Activated naive CD8-positive, alpha-beta T cell treated with anti-CD3 and anti-CD28 coated beads, Interleukin-2, amount 10 ng/mL, durations not matched to agents 7 days and 5 days (primary cell): Measurements from ENCODE around the gene ANGPTL4. TPM values are rescaled to one million over a fixed set of nuclear protein-coding genes. Genes with fewer than 3 reads are reported as not detected.

ENCODE experiments used
- ATAC-seq: fragments of 150-1000 bp; cut with Tn5 transposase; one replicate; pipeline ENCODE4 v1.10.0; 2021; ENCODE audit warnings: low read depth, moderate library complexity
- POLR2A ChIA-PET: fragments of 350-600 bp; sonication (Branson Sonifier 250); formaldehyde crosslinking; loops from one replicate; lab custom pipeline; 2021; ENCODE audit warnings: antibody characterized with exemption; lab: Charles Lee
- DNase-seq: peaks from one replicate; pipeline ENCODE4 v3.0.0; 2021
- H3K27ac Mint-ChIP-seq: one replicate; pipeline ENCODE4 v1.8.0; 2022; ENCODE audit warnings: mild to moderate bottlenecking, mixed read lengths
- H3K27me3 Mint-ChIP-seq: one replicate; pipeline ENCODE4 v1.8.0; 2022; ENCODE audit warnings: mild to moderate bottlenecking, moderate library complexity, mixed read lengths
- H3K36me3 Mint-ChIP-seq: one replicate; pipeline ENCODE4 v1.8.0; 2021; ENCODE audit warnings: mild to moderate bottlenecking, mixed read lengths
- H3K4me1 Mint-ChIP-seq: one replicate; pipeline ENCODE4 v1.8.0; 2021; ENCODE audit warnings: mixed read lengths
- H3K4me3 Mint-ChIP-seq: one replicate; pipeline ENCODE4 v1.8.0; 2022; ENCODE audit warnings: mild to moderate bottlenecking, moderate library complexity, mixed read lengths
- H3K9me3 Mint-ChIP-seq: one replicate; pipeline ENCODE4 v1.8.0; 2021; ENCODE audit warnings: mixed read lengths
- total RNA-seq, 2 experiments: library from RNA; stranded (reverse); gene quantifications; one replicate each; pipeline ENCODE4 v1.2.3, GENCODE V29; 2021

The ANGPTL4 gene
- total RNA-seq, 2 experiments from 2014 or later: 0.64 TPM; not detected in 1

DNA sequence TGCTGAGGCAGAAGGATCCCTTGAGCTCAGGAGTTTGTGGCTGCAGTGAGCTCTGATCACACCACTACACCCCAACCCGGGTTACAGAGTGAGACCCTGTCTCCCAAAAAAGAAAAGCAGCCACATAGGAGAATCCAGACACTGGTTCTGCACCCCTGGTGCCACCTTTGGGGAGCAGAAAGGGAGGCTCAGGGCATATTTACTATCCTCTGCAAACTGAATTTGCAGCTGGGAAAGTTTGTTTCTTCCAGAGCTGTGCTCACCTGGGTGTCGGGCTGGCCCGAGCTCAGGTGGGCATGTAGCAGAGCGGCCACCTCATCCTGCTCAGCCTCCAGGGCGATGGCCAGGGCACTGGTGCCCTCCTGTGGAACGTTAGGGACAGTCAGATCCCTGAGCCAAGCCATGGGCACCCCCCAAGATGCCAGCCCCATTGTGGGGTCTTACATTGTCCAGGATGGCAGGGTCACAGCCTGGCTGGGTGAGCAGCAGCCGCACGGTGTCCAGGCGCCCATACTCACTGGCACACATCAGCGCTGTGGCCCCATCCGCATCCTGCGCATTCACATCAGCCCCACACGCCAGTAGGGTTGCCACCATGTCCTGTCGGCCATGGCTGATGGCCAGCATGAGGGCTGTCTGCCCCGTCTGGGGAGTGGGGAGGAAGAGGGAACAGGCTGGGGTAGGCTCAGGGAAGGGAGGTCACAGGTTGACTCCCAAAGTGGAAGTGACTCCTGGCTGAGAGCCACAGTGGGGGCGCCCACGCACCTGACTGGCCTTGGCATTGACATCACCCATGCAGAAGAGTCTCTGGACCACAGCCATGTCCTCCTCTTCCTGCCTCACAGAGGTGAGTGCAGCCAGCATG is 39.5 kb upstream of the ANGPTL4 start:
- DNase-seq (no peak), ATAC-seq (no peak)
- H3K36me3 Mint-ChIP-seq: peaks cover 7% of the 10 kb centered on the region
- no peak overlapping the region for H3K4me3 Mint-ChIP-seq
- peaks cover 23% of the 10 kb centered on the region for H3K4me1 Mint-ChIP-seq
- H3K27me3 Mint-ChIP-seq: no peaks in the 10 kb centered on the region
- H3K27ac Mint-ChIP-seq: no peak overlapping the region
- POLR2A ChIA-PET: interaction anchor here (0.7 to 3.8 kb wide), 4 partner anchors 11 to 439 kb away, joined by 3 to 15 read pairs (median 4); partner anchors contain the start of gene CD320
- H3K9me3 Mint-ChIP-seq: no peaks in the 10 kb centered on the region

DNA sequence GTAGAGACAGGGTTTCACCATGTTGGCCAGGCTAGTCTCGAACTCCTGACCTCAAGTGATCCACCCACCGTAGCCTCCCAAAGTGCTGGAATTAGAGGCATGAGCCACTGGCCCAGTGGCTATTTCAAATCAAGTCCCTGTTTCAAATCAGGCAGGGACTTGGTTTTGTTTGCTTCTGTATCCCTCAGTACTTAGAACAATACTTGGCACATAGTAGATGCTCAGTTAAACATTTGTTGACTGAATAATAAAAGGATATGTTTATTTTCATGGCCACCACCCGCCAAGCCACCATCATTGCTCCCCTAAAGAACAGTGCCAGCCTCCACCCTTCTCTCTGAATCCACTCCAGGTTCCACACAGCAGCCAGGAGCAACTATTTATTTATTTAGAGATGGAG is 38.5 kb upstream of the ANGPTL4 start:
- H3K27me3 Mint-ChIP-seq: no peaks in the 10 kb centered on the region
- H3K36me3 Mint-ChIP-seq: peaks cover 5% of the 10 kb centered on the region
- ATAC-seq: no peak
- peaks cover 15% of the 10 kb centered on the region for H3K4me1 Mint-ChIP-seq
- DNase-seq: no peak
- POLR2A ChIA-PET: interaction anchor here (0.9 to 3.8 kb wide), 2 partner anchors 10 to 188 kb away, joined by 3 to 15 read pairs; partner anchors contain the start of gene ZNF414
- no peak overlapping the region for H3K27ac Mint-ChIP-seq
- no peak overlapping the region for H3K4me3 Mint-ChIP-seq
- no peaks in the 10 kb centered on the region for H3K9me3 Mint-ChIP-seq

DNA sequence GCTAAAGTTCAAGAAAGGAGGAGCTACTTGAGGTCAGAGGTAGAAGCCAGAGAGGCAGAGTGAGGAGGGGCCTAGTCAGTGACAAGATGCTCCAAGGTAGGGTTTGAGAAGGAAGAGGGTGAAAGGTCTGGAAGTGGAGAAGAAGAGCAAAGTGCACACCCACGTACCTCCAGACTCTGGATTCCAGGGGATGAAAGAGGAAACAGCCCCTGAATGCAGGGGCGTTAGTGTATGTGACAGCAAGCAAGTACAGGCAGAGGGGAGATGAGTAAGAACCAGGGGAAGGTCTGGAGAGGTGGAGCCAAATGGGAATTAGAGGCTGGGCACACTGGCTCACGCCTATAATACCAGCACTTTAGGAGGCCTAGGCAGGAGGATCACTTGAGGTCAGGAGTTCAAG is 34.0 kb upstream of the ANGPTL4 start:
- Mint-ChIP-seq H3K36me3 (no peaks in the 10 kb centered on the region), H3K4me3 (no peak overlapping the region), H3K27me3 (peaks cover 10% of the 10 kb centered on the region), H3K9me3 (no peaks in the 10 kb centered on the region), H3K4me1 (no peaks in the 10 kb centered on the region), H3K27ac (no peak overlapping the region)
- DNase-seq (no peak), ATAC-seq (no peak)
- POLR2A ChIA-PET: no interaction called here

DNA sequence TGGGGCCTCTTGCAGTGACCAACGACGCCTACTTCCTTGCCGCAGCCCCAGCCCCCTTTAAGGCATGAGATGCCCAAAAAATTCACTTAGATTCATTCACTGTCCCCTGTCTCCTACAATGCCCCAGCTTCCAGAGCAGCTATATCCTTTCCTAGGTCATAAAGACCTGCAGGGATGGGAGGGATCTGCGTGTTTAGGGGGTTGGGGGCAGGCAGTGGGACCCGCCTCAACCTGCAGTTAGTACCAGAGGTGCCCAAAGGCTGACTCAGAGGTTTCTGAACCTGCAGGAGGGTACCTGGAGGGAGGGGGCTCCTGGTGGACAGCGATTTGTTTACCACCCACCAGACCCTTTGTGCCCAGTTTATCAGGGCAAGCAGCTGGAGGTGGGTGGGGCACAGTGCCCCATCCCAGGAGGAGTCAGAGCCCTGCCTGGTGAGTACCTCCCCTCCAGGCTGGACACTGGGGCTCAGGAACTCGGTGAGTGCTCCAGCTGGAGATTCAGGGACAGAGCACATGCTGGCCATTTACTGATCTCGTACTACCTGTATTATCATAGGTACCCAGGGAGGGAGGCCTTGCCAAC is 32.6 kb upstream of the ANGPTL4 start:
- Mint-ChIP-seq H3K27ac (no peak overlapping the region), H3K36me3 (no peaks in the 10 kb centered on the region), H3K27me3 (peaks cover 19% of the 10 kb centered on the region), H3K4me3 (no peak overlapping the region), H3K9me3 (no peaks in the 10 kb centered on the region), H3K4me1 (peaks cover 5% of the 10 kb centered on the region)
- POLR2A ChIA-PET: interaction anchor here (0.9 to 1.0 kb wide), 2 partner anchors 8 to 10 kb away, joined by 3 to 7 read pairs; partner anchors contain the start of genes NDUFA7 and RPS28
- ATAC-seq (no peak), DNase-seq (no peak)

DNA sequence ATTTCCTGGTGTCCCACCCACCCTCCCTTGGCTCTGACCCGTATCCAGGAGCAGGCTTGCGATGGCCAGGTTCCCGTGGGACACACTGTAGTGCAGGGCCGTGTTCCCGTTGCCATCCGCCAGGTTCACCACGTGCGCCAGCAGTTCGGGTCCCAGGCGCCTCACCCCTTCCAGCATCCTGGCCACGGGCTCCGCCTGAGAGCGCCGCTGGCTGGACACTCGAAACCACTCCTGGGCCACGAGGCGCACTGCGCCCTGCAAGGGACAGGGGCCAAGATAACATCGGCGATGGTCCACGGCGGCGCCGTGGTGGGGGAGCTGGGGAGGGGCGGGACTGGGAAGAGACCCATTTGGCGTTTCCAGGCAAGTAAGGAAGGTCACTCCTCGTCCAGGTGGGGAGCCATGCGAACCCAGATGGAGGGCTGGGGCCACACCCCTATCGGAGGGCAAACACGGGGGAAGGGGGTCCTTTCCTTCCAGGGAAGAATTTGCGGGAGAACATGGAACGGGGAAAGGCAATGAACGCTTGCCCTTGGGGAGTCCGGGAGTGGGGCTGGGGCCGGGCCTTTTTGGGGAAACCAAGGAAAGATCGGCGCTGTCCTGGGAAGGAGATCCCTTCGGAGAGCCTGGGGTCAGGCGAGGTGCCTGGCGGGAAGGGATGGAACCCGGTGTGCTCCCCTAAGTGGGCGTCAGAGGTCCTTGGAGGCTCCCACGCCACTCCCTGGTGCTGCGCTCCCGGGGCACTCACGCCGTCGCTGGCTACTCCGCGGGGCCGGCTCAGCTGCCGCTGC is 30.8 kb upstream of the ANGPTL4 start:
- DNase-seq (no peak), ATAC-seq (no peak)
- H3K9me3 Mint-ChIP-seq: no peaks in the 10 kb centered on the region
- no peak overlapping the region for H3K27ac Mint-ChIP-seq
- H3K4me3 Mint-ChIP-seq: no peak overlapping the region
- H3K4me1 Mint-ChIP-seq: peaks cover 9% of the 10 kb centered on the region
- POLR2A ChIA-PET: interaction anchor here (0.6 to 2.3 kb wide), 2 partner anchors 12 to 181 kb away, joined by 3 to 8 read pairs; partner anchors contain the start of genes NDUFA7, RPS28 and ZNF414
- peaks cover under 1% of the 10 kb centered on the region for H3K36me3 Mint-ChIP-seq
- peaks cover 34% of the 10 kb centered on the region for H3K27me3 Mint-ChIP-seq

DNA sequence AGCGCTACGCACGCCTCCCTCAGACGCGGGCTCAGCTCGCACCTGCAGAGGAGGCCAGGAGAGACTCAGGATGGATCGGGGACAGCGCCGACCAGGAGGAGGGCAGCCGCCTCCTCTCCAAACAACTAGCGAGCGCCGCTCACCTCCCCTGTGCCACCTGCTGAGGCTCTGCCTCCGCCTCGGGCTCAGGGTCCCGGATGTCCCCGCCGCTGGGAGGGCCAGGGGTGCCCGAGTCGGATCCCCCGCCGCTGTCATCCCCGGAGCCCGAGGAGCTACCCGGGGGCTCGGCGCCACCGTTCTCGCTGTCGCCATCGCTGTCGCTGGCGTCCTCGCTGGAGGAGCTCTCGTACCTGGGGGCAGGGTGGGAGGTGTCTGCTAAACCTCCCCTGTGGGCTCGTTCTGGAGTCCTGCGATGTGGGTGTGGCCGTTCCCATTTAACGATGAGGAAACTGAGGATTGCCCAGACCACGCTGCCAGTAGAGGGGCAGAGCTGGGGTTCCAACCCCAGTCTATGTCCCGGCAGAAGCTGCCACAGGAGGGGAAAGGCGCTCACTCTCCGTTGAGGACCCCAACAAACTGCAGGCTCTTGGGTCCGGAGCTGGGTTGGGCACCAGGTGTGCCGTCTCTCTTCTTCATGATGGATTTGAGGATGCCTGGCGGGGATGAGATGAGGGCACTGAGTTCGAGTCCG is 30.0 kb upstream of the ANGPTL4 start:
- Mint-ChIP-seq H3K27ac (no peak overlapping the region), H3K9me3 (no peaks in the 10 kb centered on the region), H3K4me3 (peak overlapping the region; percentile 13), H3K4me1 (peaks cover 9% of the 10 kb centered on the region), H3K27me3 (peaks cover 38% of the 10 kb centered on the region), H3K36me3 (peaks cover 2% of the 10 kb centered on the region)
- no peak for ATAC-seq
- POLR2A ChIA-PET: interaction anchor here (0.6 to 3.4 kb wide), 5 partner anchors 9 to 180 kb away, joined by 3 to 15 read pairs (median 8); partner anchors contain the start of genes KANK3, NDUFA7, RPS28 and ZNF414
- no peak for DNase-seq

DNA sequence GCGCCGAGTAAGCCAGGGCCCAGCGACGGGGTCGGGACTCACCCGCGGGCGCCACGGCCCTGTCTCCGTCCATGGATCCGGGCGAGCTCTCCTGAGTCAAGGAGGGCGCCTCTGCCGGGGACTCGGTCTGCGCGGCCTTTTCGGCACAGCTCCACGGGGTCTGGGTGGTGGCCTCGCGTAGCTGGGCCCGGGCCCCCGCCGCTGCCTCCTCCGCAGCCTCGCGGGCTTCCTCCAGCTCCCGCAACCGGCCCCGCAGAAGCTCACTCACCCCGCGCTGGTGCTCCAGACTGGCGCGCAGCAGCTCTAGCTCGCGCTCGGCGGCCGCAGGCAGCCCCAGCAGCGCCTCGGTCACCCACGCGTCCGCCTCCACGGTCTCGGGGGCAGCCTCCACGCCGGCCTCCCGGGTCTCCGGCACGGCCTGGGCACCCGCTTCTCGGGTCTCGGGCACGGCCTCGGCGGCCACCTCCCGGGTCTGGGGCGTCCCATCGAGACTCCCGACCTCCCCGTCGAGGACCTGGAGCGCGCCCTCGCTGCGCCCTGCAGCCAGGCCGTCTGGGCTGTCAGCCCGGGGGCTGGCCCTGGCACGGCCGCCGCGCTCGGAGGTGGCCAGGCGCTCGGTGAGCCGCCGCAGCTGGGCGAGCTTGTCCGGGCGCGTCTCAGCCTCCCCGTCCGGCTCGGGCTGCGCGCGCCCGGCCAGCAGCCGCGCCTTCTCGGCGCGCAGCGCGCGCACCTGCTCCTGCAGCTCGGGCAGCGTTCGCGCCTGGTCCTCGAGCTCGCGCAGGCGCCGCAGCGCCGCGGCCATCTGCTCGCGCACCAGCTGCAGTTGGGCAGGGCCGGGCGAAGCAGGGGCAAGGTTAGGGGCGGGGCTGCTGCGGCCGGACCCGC is 29.3 kb upstream of the ANGPTL4 start:
- POLR2A ChIA-PET: interaction anchor here (0.6 to 3.4 kb wide), 6 partner anchors 9 to 27 kb away, joined by 3 to 15 read pairs (median 6); partner anchors contain the start of genes KANK3, NDUFA7 and RPS28
- no peaks in the 10 kb centered on the region for H3K9me3 Mint-ChIP-seq
- peak; percentile 55 for ATAC-seq
- H3K4me1 Mint-ChIP-seq: peaks cover 9% of the 10 kb centered on the region
- peaks cover 44% of the 10 kb centered on the region for H3K27me3 Mint-ChIP-seq
- DNase-seq: peak; percentile 75
- H3K36me3 Mint-ChIP-seq: peaks cover 2% of the 10 kb centered on the region
- no peak overlapping the region for H3K27ac Mint-ChIP-seq
- H3K4me3 Mint-ChIP-seq: peak overlapping the region; percentile 13

DNA sequence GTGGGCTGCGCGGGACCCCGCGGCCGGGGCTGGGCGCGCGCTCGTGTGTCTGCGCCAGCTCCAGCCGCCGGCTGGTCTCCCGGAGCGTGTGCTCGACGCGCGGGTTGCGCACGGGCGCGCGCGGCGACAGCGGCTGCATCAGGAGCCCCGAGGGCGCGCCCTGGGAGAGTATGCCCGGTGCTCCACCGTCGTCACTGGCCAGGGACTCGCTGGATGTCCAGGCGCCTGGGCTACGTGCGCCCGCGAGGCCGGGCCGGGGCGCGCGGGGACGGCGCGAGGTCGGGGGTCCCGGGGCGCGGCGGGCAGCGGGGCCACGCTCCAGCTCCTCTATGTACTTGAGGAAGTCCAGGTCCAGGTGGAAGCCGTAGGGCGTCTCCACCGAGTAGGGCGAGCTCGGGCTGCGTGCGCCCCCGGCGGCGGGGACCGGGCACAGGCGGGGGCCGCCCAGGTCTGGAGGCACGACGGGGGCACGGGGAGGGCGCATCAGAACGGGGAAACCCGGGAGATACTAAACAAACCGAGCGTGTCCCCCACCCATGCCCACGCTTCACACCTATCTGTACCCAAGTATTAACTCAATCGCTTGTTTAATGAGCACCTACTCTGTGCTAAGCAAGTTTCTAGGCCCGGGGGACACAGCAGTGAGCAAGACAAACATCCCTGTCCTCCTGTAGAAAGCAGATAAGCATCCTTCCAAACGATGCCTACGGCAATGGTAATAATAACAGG is 28.4 kb upstream of the ANGPTL4 start:
- ATAC-seq (peak; percentile 59), DNase-seq (peak; percentile 63)
- H3K36me3 Mint-ChIP-seq: peaks cover 2% of the 10 kb centered on the region
- H3K9me3 Mint-ChIP-seq: no peaks in the 10 kb centered on the region
- POLR2A ChIA-PET: interaction anchor here (0.6 to 3.4 kb wide), 7 partner anchors 8 to 28 kb away, joined by 3 to 15 read pairs (median 4); partner anchors contain the start of genes KANK3, NDUFA7 and RPS28
- H3K4me3 Mint-ChIP-seq: peak overlapping the region; percentile 61
- H3K27ac Mint-ChIP-seq: no peak overlapping the region
- H3K4me1 Mint-ChIP-seq: peaks cover 10% of the 10 kb centered on the region
- H3K27me3 Mint-ChIP-seq: peaks cover 50% of the 10 kb centered on the region

DNA sequence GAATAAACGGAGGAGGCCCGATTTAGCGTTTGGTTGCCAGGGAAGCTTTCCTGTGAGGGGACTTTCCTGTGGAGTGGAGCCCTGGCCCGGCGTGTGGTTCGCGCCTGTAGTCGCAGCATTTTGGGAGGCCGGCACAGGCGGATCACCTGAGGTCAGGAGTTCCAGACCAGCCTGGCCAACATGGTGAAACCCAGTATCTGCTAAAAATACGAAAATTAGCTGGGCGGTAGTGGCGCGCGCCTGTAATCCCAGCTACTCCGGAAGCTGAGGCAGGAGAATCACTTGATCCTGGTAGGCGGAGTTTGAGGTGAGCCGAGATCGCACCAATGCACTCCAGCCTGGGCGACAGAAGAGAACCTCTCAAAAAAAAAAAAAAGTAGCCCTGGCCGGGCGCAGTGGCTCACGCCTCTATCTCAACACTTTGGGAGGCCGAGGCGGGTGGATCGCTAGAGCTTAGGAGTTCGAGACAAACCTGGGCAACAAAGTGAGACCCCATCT is 27.8 kb upstream of the ANGPTL4 start:
- Mint-ChIP-seq H3K4me1 (peaks cover 12% of the 10 kb centered on the region), H3K9me3 (no peaks in the 10 kb centered on the region), H3K4me3 (peak overlapping the region; percentile 61), H3K36me3 (peaks cover 2% of the 10 kb centered on the region), H3K27me3 (peaks cover 55% of the 10 kb centered on the region), H3K27ac (no peak overlapping the region)
- POLR2A ChIA-PET: interaction anchor here (1.0 to 3.4 kb wide), 3 partner anchors 11 to 29 kb away, joined by 3 to 15 read pairs (median 4); partner anchors contain the start of genes NDUFA7 and RPS28
- no peak for ATAC-seq
- DNase-seq: no peak

DNA sequence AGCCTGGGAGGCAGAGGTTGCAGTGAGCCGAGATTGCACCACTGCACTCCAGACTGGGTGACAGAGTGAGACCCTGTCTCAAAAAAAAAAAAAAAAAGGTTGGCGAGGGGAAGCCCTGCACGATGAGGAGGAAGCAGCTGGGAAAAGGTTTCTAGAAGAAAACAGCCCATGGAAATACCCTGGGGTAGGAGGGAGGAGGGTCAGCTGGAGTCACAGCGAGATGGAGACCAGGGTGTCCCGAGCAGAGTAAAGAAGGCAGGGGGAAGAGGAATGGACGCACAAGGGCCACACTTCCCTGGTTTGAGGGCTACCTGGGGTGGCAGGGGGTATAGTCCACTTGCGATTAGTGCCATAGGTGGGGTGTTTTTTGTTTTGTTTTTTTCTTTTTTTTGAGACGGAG is 27.3 kb upstream of the ANGPTL4 start:
- H3K9me3 Mint-ChIP-seq: no peaks in the 10 kb centered on the region
- POLR2A ChIA-PET: interaction anchor here (1.1 to 3.4 kb wide), 2 partner anchors 12 to 16 kb away, joined by 4 to 15 read pairs; partner anchors contain the start of genes NDUFA7 and RPS28
- H3K36me3 Mint-ChIP-seq: peaks cover 2% of the 10 kb centered on the region
- H3K27me3 Mint-ChIP-seq: peaks cover 58% of the 10 kb centered on the region
- no peak for DNase-seq
- peak overlapping the region; percentile 37 for H3K4me3 Mint-ChIP-seq
- H3K4me1 Mint-ChIP-seq: peaks cover 12% of the 10 kb centered on the region
- H3K27ac Mint-ChIP-seq: no peak overlapping the region
- ATAC-seq: no peak

DNA sequence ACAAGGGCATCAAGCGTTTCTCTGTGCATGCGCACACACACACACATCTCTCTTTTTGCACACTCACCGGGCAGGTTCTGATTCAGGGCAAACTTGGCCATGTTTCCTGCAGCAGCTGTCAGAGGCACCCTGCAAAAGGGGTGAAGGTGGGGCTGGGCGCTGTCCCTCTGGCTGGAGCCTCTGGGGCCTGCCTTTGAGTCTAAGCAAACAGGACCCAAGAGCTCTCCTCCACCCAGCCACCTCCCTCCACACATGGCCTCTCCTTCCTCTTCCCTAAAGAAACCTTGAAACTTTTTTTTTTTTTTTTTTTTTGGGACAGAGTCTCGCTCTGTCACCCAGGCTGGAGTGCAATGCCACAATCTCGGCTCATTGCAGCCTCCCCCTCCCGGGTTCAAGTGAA is 26.2 kb upstream of the ANGPTL4 start:
- ATAC-seq (no peak), DNase-seq (no peak)
- Mint-ChIP-seq H3K27ac (no peak overlapping the region), H3K4me1 (peaks cover 14% of the 10 kb centered on the region), H3K4me3 (no peak overlapping the region), H3K9me3 (no peaks in the 10 kb centered on the region), H3K36me3 (peaks cover 2% of the 10 kb centered on the region), H3K27me3 (peaks cover 58% of the 10 kb centered on the region)
- POLR2A ChIA-PET: no interaction called here
